Measurements from ENCODE around the gene CCN5. TPM values are rescaled to one million over a fixed set of nuclear protein-coding genes. Genes with fewer than 3 reads are reported as not detected.
A peak's percentile ranks its signal among the peaks of the same experiment; 100 is the strongest.

CCN5 gene
- total RNA-seq, 2 experiments from 2014 or later: not detected

DNA sequence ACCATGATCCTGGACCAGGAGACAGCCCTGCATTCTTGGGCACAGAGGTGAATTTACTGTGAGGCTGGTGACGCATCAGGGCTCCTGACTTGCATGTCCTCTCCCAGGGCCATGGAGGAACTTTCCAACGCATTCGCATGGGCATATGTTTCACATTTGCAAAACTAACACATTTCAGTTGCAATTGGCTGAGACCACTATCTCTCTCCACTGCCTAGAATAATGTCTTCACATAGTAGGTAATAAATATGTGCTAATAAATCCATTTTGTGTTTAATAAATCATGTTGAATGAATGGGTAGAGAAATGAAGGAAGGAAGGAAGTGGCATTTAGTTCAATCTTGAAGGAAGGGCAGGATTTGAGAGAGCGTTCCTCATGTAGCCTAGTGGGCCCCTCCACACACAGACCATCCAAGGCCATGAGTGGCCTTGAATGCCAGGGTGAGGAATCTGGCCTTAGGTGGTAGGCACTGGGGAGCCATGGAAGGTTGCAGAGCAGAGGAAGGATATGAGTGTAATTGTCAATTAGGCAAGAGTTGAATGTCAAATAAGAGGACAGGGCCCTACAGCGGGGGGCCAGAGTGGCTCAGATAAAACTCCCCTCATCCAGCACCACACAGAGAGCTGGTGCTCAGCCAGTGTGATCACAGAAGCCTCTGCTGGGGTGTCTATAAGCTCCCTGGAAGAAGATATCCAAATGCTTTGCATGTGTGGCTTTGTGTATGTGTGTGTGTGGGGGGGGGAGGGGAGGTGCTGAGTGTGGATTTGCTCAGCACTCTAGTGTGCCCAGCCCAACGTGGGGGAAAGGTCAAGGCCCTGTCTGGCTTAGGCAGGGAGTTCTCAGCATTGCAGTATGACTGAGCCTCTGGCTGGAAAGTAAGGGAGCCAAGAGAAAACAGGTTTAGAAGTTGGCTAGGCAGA is 30.9 kb upstream of the CCN5 start:
- intact Hi-C loops (cut with micrococcal nuclease; ENCODE audit: unreplicated experiment): loop anchor here (2.0 to 5.0 kb wide), 3 partner anchors 107 to 470 kb away; no protein-coding TSS in a partner anchor
- H4K20me1 ChIP-seq (ENCODE audit: insufficient read depth, low read length): no peaks in the 10 kb centered on the region
- no peak for DNase-seq (ENCODE audit: low spot score)
- no peaks in the 10 kb centered on the region for H3K36me3 ChIP-seq (ENCODE audit: insufficient read depth, low read length)
- H3K4me1 ChIP-seq (ENCODE audit: insufficient read depth, low read length, poor library complexity, severe bottlenecking): peaks cover 32% of the 10 kb centered on the region
- H3K9me2 ChIP-seq (ENCODE audit: insufficient read depth, low read length): no peaks in the 10 kb centered on the region
- TF ChIP-seq CTCF (conservative IDR thresholded peaks at IDR 0.05; ENCODE audit: low read length): no peak
- TF ChIP-seq EZH2phosphoT487 (IDR thresholded peaks at IDR 0.05; ENCODE audit: borderline replicate concordance, low read depth, low read length): no peak
- H3K4me2 ChIP-seq (ENCODE audit: low read length): peak overlapping the region; percentile 35
- H2AFZ ChIP-seq (ENCODE audit: low read length): peak overlapping the region; percentile 94
- H3K9me3 ChIP-seq (ENCODE audit: low read length): no peaks in the 10 kb centered on the region
- BruUV-seq (replicated peaks): no TSS peak
- no peak overlapping the region for H3K4me3 ChIP-seq (ENCODE audit: low read depth, low read length, poor library complexity, severe bottlenecking)
- H3K27ac ChIP-seq (ENCODE audit: low read depth, low read length, poor library complexity, severe bottlenecking): peak overlapping the region; percentile 42
- CTCF ChIA-PET (ENCODE audit: unreplicated experiment): interaction anchor here (0.6 kb wide), 2 partner anchors 34 to 142 kb away, joined by 3 to 21 read pairs; no protein-coding TSS in a partner anchor
- POLR2A ChIA-PET: interaction anchor here (0.7 to 1.0 kb wide), 4 partner anchors 37 to 91 kb away, joined by 3 to 4 read pairs (median 3); no protein-coding TSS in a partner anchor
- no peaks in the 10 kb centered on the region for H3K79me2 ChIP-seq (ENCODE audit: insufficient read depth, low read depth, low read length)

- Histone ChIP-seq H3K4me1 (ENCODE audit: insufficient read depth, low read length, poor library complexity, severe bottlenecking) (peaks cover 32% of the 10 kb centered on the region), H4K20me1 (ENCODE audit: insufficient read depth, low read length) (no peaks in the 10 kb centered on the region), H3K27ac (ENCODE audit: low read depth, low read length, poor library complexity, severe bottlenecking) (no peak overlapping the region), H3K79me2 (ENCODE audit: insufficient read depth, low read depth, low read length) (no peaks in the 10 kb centered on the region), H3K4me2 (ENCODE audit: low read length) (no peak overlapping the region), H3K9me2 (ENCODE audit: insufficient read depth, low read length) (no peaks in the 10 kb centered on the region), H3K9me3 (ENCODE audit: low read length) (peaks cover 2% of the 10 kb centered on the region; the same call in 1 of the 2 replicates), H3K4me3 (ENCODE audit: low read depth, low read length, poor library complexity, severe bottlenecking) (no peak overlapping the region), H2AFZ (ENCODE audit: low read length) (no peak overlapping the region), H3K36me3 (ENCODE audit: insufficient read depth, low read length) (no peaks in the 10 kb centered on the region)
- intact Hi-C loops (cut with micrococcal nuclease; ENCODE audit: unreplicated experiment): no loop called here
- no peak for DNase-seq (ENCODE audit: low spot score)
- ChIA-PET CTCF (ENCODE audit: unreplicated experiment) (no interaction called here), POLR2A (no interaction called here)
- no peak for TF ChIP-seq EZH2phosphoT487 (IDR thresholded peaks at IDR 0.05; ENCODE audit: borderline replicate concordance, low read depth, low read length)
- no TSS peak for BruUV-seq (replicated peaks)
These were observed 28.2 kb upstream of the CCN5 start for GRCh38 chr20:44686934-44687333.

DNA sequence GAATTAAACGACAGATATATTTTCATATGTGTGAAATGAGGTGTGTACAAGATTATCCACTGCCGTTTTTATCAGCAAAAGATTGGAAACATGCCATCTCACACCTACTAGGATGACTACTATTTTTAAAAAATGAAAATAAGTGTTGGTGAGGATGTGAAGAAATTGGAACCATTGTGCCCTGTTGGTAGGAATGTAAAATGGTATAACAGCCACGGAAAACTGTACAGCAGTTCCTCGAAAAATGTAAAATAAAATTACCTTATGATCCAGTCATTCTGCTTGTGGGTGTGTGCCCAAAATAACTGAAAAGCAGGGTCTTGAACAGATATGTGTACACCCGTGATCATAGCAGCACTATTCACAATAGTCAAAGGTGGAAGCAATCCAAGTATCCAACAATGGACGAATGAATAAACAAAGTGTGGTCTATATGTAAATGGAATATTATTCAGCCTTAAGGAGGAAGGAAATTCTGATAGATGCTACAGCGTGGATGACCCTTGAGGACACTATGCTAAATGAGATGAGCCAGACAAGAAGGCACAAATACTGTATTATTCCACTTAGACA is 27.0 kb upstream of the CCN5 start:
- Histone ChIP-seq H3K27ac (ENCODE audit: low read depth, low read length, poor library complexity, severe bottlenecking) (no peak overlapping the region), H4K20me1 (ENCODE audit: insufficient read depth, low read length) (no peaks in the 10 kb centered on the region), H3K4me3 (ENCODE audit: low read depth, low read length, poor library complexity, severe bottlenecking) (no peak overlapping the region), H2AFZ (ENCODE audit: low read length) (no peak overlapping the region), H3K4me1 (ENCODE audit: insufficient read depth, low read length, poor library complexity, severe bottlenecking) (peaks cover 23% of the 10 kb centered on the region), H3K36me3 (ENCODE audit: insufficient read depth, low read length) (no peaks in the 10 kb centered on the region), H3K9me2 (ENCODE audit: insufficient read depth, low read length) (no peaks in the 10 kb centered on the region), H3K4me2 (ENCODE audit: low read length) (no peak overlapping the region), H3K79me2 (ENCODE audit: insufficient read depth, low read depth, low read length) (no peaks in the 10 kb centered on the region), H3K9me3 (ENCODE audit: low read length) (peaks cover 7% of the 10 kb centered on the region; the same call in 1 of the 2 replicates)
- no peak for DNase-seq (ENCODE audit: low spot score)
- intact Hi-C loops (cut with micrococcal nuclease; ENCODE audit: unreplicated experiment): no loop called here
- TF ChIP-seq CTCF (conservative IDR thresholded peaks at IDR 0.05; ENCODE audit: low read length): no peak
- no peak for TF ChIP-seq EZH2phosphoT487 (IDR thresholded peaks at IDR 0.05; ENCODE audit: borderline replicate concordance, low read depth, low read length)
- no TSS peak for BruUV-seq (replicated peaks)
- ChIA-PET POLR2A (interaction anchor here (0.7 kb wide), 2 partner anchors 109 to 534 kb away, joined by 3 to 4 read pairs; no protein-coding TSS in a partner anchor), CTCF (ENCODE audit: unreplicated experiment) (no interaction called here)
